H1 (cell line): ENCODE results near the gene LENG1.

Experiments used
- BRCA1 ChIP-seq: IDR thresholded peaks from 2 replicates; pipeline ENCODE4 v1.6.1; 2012; ENCODE audit warnings: low read depth, low read length, improper control_type of control experiment
- EZH2 ChIP-seq: fragments of 200-600 bp; sonication (generic); IDR thresholded peaks from 2 replicates; pipeline ENCODE4 v1.7.1; 2012; ENCODE audit warnings: low read depth, mild to moderate bottlenecking, moderate library complexity, low read length, inconsistent platforms; ENCODE audit not compliant: severe bottlenecking
- HDAC6 ChIP-seq: IDR thresholded peaks from one replicate; pipeline ENCODE4 v1.7.1; 2012; ENCODE audit warnings: low read depth, mild to moderate bottlenecking, inconsistent platforms, low read length, moderate library complexity
- JUND ChIP-seq: IDR thresholded peaks from 2 replicates; pipeline ENCODE4 v1.6.1; 2011; ENCODE audit warnings: mild to moderate bottlenecking, improper control_type of control experiment, low read length
- NRF1 ChIP-seq: IDR thresholded peaks from 2 replicates; pipeline ENCODE4 v1.6.1; 2011; ENCODE audit warnings: mild to moderate bottlenecking, low read depth, low read length, improper control_type of control experiment
- RFX5 ChIP-seq: IDR thresholded peaks from 2 replicates; pipeline ENCODE4 v1.6.1; 2011; ENCODE audit warnings: low read depth, low read length, improper control_type of control experiment, borderline replicate concordance

- TF ChIP-seq BRCA1: no peak
- TF ChIP-seq HDAC6: no peak
- TF ChIP-seq EZH2: no peak
- no peak for TF ChIP-seq RFX5
- no peak for TF ChIP-seq NRF1
- TF ChIP-seq JUND: no peak
Observed at GRCh38 chr19:54206831-54207177, 47.3 kb upstream of the LENG1 start.
